ENCODE data around the gene GABRR1. TPM values are rescaled to one million over a fixed set of nuclear protein-coding genes. Genes with fewer than 3 reads are reported as not detected.
"Not testable (repeated sequence)": the region's sequence is repeated elsewhere in the genome, so short reads cannot be mapped to it uniquely, and the experiment has no call there.

GABRR1 gene
- total RNA-seq, 5 donors from 2014 or later (not counting 1 experiment from before 2014, with no cell fraction given) = not detected

DNA sequence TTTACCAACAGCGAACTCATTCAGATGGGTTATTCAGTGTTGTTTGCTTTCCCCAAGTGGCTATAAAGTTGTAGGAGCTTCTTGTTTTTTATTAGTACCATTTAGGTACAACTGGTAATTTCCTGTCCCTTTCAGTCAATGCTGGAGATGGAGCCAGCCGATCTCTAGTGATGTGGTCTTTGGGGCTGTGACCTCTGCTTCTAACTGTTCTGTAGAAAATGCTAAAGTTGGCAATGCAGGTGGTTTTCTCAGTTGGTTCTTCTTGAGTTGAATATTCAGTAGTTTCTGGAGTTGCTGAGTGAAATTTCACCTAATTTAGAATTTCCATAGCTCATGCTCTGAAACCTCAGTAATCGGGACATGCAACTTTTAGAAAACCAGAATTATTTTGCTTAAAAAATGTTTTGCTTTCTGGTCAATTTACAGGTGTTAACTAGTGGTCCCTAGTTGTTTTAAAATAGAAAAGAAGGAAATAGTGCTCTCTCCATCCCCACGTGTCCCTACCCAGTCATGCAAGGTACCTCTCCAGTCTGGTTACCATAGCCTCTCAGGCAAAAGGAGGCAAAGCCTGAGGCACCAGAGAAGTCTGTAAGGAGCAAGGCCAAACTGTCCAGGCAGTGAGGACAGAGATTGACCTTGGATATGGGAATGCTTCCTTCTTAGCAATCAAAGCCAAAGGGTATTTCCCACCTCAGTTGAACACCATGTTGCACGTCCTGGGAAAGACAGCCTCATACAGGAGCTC lies 27.3 kb upstream of the GABRR1 start:
- no peaks in the 10 kb centered on the region for H3K36me3 Mint-ChIP-seq
- WGBS (ENCODE audit: insufficient coverage) = 0% methylated on average over 1 of the region's 5 CpGs
- H3K36me3 ChIP-seq (ENCODE audit: control insufficient read depth in 2 of 2, extremely low read depth in 1 of 2, insufficient read depth in 1 of 2, low read length in 1 of 2) = no peaks in the 10 kb centered on the region
- H3K9me3 ChIP-seq = no peaks in the 10 kb centered on the region
- no peaks in the 10 kb centered on the region for H3K9me3 Mint-ChIP-seq
- no peak overlapping the region for H3K27ac ChIP-seq (ENCODE audit: low read length)
- H3K4me3 Mint-ChIP-seq = no peak overlapping the region
- POLR2A ChIA-PET = no interaction called here
- peaks cover 0 to 2% of the 10 kb centered on the region in 2 experiments for H3K4me1 ChIP-seq (ENCODE audit: control insufficient read depth in 1 of 2, extremely low read depth in 1 of 2, insufficient read depth in 2 of 2, low read length in 2 of 2)
- CTCF ChIA-PET = interaction anchor here (0.6 to 1.9 kb wide), 6 partner anchors 9 to 262 kb away, joined by 3 to 13 read pairs (median 4); no protein-coding TSS in a partner anchor
- H3K4me3 ChIP-seq (ENCODE audit: control insufficient read depth in 1 of 2, extremely low read depth in 1 of 2, low read length in 1 of 2) = no peak overlapping the region
- H3K27ac Mint-ChIP-seq = no peak overlapping the region
- peaks cover 11 to 18% (median 13%) of the 10 kb centered on the region in 3 donors for H3K4me1 Mint-ChIP-seq
- H3K27me3 ChIP-seq (replicated peaks in 1 of 2; ENCODE audit: control insufficient read depth in 2 of 2, extremely low read depth in 1 of 2, insufficient read depth in 2 of 2, low read length in 1 of 2) = no peaks in the 10 kb centered on the region
- DNase-seq (no peak), ATAC-seq (replicated peaks in 1 of 4) (no peak)
- H3K27me3 Mint-ChIP-seq = peaks cover 0 to 11% of the 10 kb centered on the region in 2 donors

DNA sequence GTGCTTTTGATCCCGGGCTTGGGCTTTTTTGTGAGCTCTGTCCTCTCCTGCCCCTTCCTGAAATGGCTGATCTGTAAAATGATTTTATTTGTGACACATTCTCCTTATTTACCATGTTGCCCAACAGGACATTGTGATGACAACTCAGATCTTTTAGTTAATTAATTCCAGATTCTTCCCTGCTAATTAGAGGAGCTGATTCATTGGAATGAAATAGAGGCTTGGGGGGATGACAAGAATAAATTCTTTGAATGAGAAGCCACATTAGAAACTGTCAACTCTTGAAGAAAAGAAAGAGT lies 26.1 kb upstream of the GABRR1 start:
- POLR2A ChIA-PET = interaction anchor here in 1 of 2 donors (0.6 kb wide), 1 partner anchor 145 kb away, joined by 3 read pairs; no protein-coding TSS in a partner anchor
- WGBS (ENCODE audit: insufficient coverage) = no CpG with 5 or more reads among the region's 1 CpG

DNA sequence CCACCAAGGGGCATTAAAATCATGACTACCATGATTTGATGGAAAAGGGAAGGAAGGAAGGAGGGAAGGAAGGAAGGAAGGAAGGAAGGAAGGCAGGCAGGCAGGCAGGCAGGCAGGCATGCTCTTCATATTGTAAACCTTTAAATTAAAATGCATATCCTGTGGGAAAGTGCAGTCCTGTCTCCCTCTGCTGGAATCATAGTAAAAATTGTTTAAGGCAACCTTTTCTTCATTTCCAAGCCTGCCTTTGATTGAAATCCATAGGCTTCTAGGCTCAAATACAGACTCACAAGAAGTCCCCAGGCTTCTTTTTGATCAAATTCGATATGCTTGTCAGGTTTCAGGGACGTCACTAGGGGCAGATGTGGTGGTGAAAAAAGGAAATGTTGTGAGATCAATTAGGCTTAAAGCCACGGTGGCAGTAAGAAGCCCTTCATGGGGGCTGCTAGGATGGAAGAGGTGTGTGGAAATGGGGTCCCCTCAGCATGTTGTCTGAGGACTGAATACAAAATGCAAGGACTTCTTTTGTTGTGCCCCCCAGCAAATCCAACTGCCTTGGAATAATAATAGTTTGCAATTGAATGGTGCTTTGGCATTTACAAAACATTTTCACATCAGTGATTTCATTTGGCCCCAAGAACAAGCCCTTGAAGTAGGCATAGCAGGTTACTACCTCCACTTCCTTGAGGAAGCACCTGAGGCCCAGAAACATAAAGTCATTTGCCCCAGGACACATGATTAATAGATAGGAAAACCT lies 25.6 kb upstream of the GABRR1 start:
- no peak overlapping the region for H3K4me3 ChIP-seq (ENCODE audit: control insufficient read depth in 1 of 2, extremely low read depth in 1 of 2, low read length in 1 of 2)
- H3K4me3 Mint-ChIP-seq = no peak overlapping the region
- H3K36me3 Mint-ChIP-seq = no peaks in the 10 kb centered on the region
- H3K27ac Mint-ChIP-seq = no peak overlapping the region
- H3K27me3 ChIP-seq (replicated peaks in 1 of 2; ENCODE audit: control insufficient read depth in 2 of 2, extremely low read depth in 1 of 2, insufficient read depth in 2 of 2, low read length in 1 of 2) = peaks cover 0 to under 1% of the 10 kb centered on the region in 2 experiments
- H3K9me3 Mint-ChIP-seq = no peaks in the 10 kb centered on the region
- no peak overlapping the region for H3K27ac ChIP-seq (ENCODE audit: low read length)
- H3K4me1 Mint-ChIP-seq = peaks cover 16 to 24% (median 20%) of the 10 kb centered on the region in 3 donors
- peak in 2 of 35 experiments; percentile 11 to 49 for DNase-seq
- H3K27me3 Mint-ChIP-seq = peaks cover 0 to 15% of the 10 kb centered on the region in 2 donors
- ChIA-PET POLR2A (interaction anchor here in 1 of 2 donors (0.6 kb wide), 1 partner anchor 1685 kb away, joined by 3 read pairs; no protein-coding TSS in a partner anchor), CTCF (interaction anchor here (1.1 to 2.5 kb wide), 3 partner anchors 260 kb away, joined by 7 to 20 read pairs (median 13); no protein-coding TSS in a partner anchor)
- WGBS (ENCODE audit: insufficient coverage) = 40% methylated on average over 1 of the region's 3 CpGs
- H3K4me1 ChIP-seq (ENCODE audit: control insufficient read depth in 1 of 2, extremely low read depth in 1 of 2, insufficient read depth in 2 of 2, low read length in 2 of 2) = peaks cover 0 to 10% of the 10 kb centered on the region in 2 experiments
- no peaks in the 10 kb centered on the region for H3K36me3 ChIP-seq (ENCODE audit: control insufficient read depth in 2 of 2, extremely low read depth in 1 of 2, insufficient read depth in 1 of 2, low read length in 1 of 2)
- ATAC-seq (replicated peaks in 1 of 4) = peak in 2 of 4 experiments; percentile 33 to 54
- H3K9me3 ChIP-seq = no peaks in the 10 kb centered on the region

More for the DNA sequence above, 26.1 kb upstream of the GABRR1 start:
- no peak for ATAC-seq (replicated peaks in 1 of 4)
- H3K27me3 Mint-ChIP-seq = peaks cover 0 to 10% of the 10 kb centered on the region in 2 donors
- H3K36me3 Mint-ChIP-seq = no peaks in the 10 kb centered on the region
- peaks cover 16 to 24% (median 20%) of the 10 kb centered on the region in 3 donors for H3K4me1 Mint-ChIP-seq
- Histone ChIP-seq H3K9me3 (no peaks in the 10 kb centered on the region), H3K4me3 (ENCODE audit: control insufficient read depth in 1 of 2, extremely low read depth in 1 of 2, low read length in 1 of 2) (no peak overlapping the region), H3K27ac (ENCODE audit: low read length) (no peak overlapping the region), H3K27me3 (replicated peaks in 1 of 2; ENCODE audit: control insufficient read depth in 2 of 2, extremely low read depth in 1 of 2, insufficient read depth in 2 of 2, low read length in 1 of 2) (no peaks in the 10 kb centered on the region), H3K4me1 (ENCODE audit: control insufficient read depth in 1 of 2, extremely low read depth in 1 of 2, insufficient read depth in 2 of 2, low read length in 2 of 2) (peaks cover 0 to 10% of the 10 kb centered on the region in 2 experiments), H3K36me3 (ENCODE audit: control insufficient read depth in 2 of 2, extremely low read depth in 1 of 2, insufficient read depth in 1 of 2, low read length in 1 of 2) (no peaks in the 10 kb centered on the region)
- no peak overlapping the region for H3K27ac Mint-ChIP-seq
- no peak for DNase-seq
- no peak overlapping the region for H3K4me3 Mint-ChIP-seq
- no peaks in the 10 kb centered on the region for H3K9me3 Mint-ChIP-seq
- CTCF ChIA-PET = interaction anchor here (0.8 to 1.9 kb wide), 3 partner anchors 250 to 261 kb away, joined by 3 to 13 read pairs (median 7); no protein-coding TSS in a partner anchor

DNA sequence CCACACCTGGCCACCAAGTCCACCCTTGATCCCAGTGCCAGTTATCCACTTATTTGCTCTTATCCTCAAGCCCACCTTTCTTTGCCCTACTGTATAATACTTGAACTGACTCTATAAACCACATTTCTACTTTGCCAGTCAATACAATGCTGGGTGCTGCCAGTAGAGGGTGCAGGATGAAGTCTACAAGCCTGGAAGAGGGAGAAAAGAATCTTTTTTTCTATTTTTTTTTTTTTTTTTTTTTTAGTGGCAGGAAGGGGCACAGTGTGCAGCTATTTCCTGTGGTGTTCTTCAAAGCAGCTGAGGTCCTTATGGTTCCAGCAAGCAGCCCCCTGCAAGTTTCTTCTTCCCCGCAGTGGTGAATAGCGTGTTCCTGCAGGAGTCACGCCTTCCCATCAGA lies 22.2 kb upstream of the GABRR1 start:
- CTCF ChIA-PET = interaction anchor here (0.6 to 1.1 kb wide), 4 partner anchors 26 to 1735 kb away, joined by 4 to 8 read pairs (median 4); no protein-coding TSS in a partner anchor
- Mint-ChIP-seq H3K27ac (no peak overlapping the region), H3K36me3 (peaks cover 9% of the 10 kb centered on the region), H3K9me3 (no peaks in the 10 kb centered on the region), H3K4me3 (peak overlapping the region in 1 of 3 donors; percentile 0), H3K4me1 (peaks cover 16 to 24% (median 20%) of the 10 kb centered on the region in 3 donors), H3K27me3 (peaks cover 11 to 30% of the 10 kb centered on the region in 2 donors)
- peaks cover 0 to 10% of the 10 kb centered on the region in 2 experiments for H3K4me1 ChIP-seq (ENCODE audit: control insufficient read depth in 1 of 2, extremely low read depth in 1 of 2, insufficient read depth in 2 of 2, low read length in 2 of 2)
- peaks cover 0 to 17% of the 10 kb centered on the region in 2 experiments for H3K27me3 ChIP-seq (replicated peaks in 1 of 2; ENCODE audit: control insufficient read depth in 2 of 2, extremely low read depth in 1 of 2, insufficient read depth in 2 of 2, low read length in 1 of 2)
- 21% methylated on average over 2 of the region's 3 CpGs for WGBS (ENCODE audit: insufficient coverage)
- POLR2A ChIA-PET = no interaction called here
- H3K27ac ChIP-seq (ENCODE audit: low read length) = no peak overlapping the region
- ATAC-seq (replicated peaks in 1 of 4) = peak; percentile 23 to 79 (median 50)
- H3K9me3 ChIP-seq = no peaks in the 10 kb centered on the region
- H3K36me3 ChIP-seq (ENCODE audit: control insufficient read depth in 2 of 2, extremely low read depth in 1 of 2, insufficient read depth in 1 of 2, low read length in 1 of 2) = no peaks in the 10 kb centered on the region
- DNase-seq = peak in 29 of 35 experiments; percentile 8 to 50 (median 25)
- no peak overlapping the region for H3K4me3 ChIP-seq (ENCODE audit: control insufficient read depth in 1 of 2, extremely low read depth in 1 of 2, low read length in 1 of 2)

DNA sequence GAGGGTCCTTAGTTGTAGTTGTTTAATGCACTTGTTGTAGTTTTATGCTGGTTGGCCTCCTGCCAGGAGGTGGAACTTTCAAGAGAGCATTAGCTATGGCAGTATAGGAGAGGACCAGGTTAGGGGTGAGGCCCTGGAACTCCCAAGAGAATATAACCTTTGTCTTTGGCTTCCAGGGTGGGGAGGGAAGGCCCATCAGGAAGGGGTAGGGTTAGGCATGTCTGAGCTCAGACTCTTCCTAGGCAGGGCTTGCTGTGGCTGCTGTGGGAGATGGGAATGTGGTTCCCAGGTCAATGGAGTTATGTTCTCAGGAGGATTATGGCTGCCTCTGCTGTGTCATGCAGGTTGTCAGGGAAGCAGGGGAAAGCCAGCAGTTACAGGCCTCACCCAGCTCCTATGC lies 20.0 kb upstream of the GABRR1 start:
- H3K9me3 Mint-ChIP-seq = no peaks in the 10 kb centered on the region
- Histone ChIP-seq H3K9me3 (no peaks in the 10 kb centered on the region), H3K27me3 (replicated peaks in 1 of 2; ENCODE audit: control insufficient read depth in 2 of 2, extremely low read depth in 1 of 2, insufficient read depth in 2 of 2, low read length in 1 of 2) (peaks cover 0 to 24% of the 10 kb centered on the region in 2 experiments), H3K4me3 (ENCODE audit: control insufficient read depth in 1 of 2, extremely low read depth in 1 of 2, low read length in 1 of 2) (no peak overlapping the region), H3K27ac (ENCODE audit: low read length) (no peak overlapping the region), H3K36me3 (ENCODE audit: control insufficient read depth in 2 of 2, extremely low read depth in 1 of 2, insufficient read depth in 1 of 2, low read length in 1 of 2) (no peaks in the 10 kb centered on the region), H3K4me1 (ENCODE audit: control insufficient read depth in 1 of 2, extremely low read depth in 1 of 2, insufficient read depth in 2 of 2, low read length in 2 of 2) (peaks cover 4 to 10% of the 10 kb centered on the region in 2 experiments)
- DNase-seq (no peak), ATAC-seq (replicated peaks in 1 of 4) (no peak)
- peaks cover 22 to 39% of the 10 kb centered on the region in 2 donors for H3K27me3 Mint-ChIP-seq
- H3K36me3 Mint-ChIP-seq = peaks cover 9% of the 10 kb centered on the region
- H3K4me3 Mint-ChIP-seq = no peak overlapping the region
- no peak overlapping the region for H3K27ac Mint-ChIP-seq
- ChIA-PET CTCF (interaction anchor here (0.5 to 0.6 kb wide), 2 partner anchors 262 to 1410 kb away, joined by 3 read pairs; no protein-coding TSS in a partner anchor), POLR2A (no interaction called here)
- H3K4me1 Mint-ChIP-seq = peaks cover 19 to 25% (median 22%) of the 10 kb centered on the region in 3 donors

DNA sequence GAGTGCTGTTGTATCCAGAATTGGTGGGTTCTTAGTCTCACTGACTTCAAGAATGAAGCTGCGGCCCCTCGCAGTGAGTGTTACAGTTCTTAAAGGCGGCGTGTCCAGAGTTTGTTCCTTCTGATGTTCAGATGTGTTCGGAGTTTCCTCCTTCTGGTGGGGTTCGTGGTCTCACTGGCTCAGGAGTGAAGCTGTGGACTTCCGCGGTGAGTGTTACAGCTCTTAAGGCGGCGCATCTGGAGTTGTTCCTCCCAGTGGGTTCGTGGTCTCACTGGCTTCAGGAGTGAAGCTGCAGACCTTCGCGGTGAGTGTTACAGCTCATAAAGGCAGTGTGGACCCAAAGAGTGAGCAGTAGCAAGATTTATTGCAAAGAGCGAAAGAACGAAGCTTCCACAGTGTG lies 16.4 kb upstream of the GABRR1 start:
- POLR2A ChIA-PET; H3K9me3 Mint-ChIP-seq; H3K9me3 ChIP-seq; H3K27ac ChIP-seq (ENCODE audit: low read length); DNase-seq; H3K27ac Mint-ChIP-seq; H3K4me1 ChIP-seq (ENCODE audit: control insufficient read depth in 1 of 2, extremely low read depth in 1 of 2, insufficient read depth in 2 of 2, low read length in 2 of 2); ATAC-seq (replicated peaks in 1 of 4); H3K36me3 ChIP-seq (ENCODE audit: control insufficient read depth in 2 of 2, extremely low read depth in 1 of 2, insufficient read depth in 1 of 2, low read length in 1 of 2); H3K4me1 Mint-ChIP-seq: not testable (repeated sequence)
- peaks cover 12% of the 10 kb centered on the region for H3K36me3 Mint-ChIP-seq
- Histone ChIP-seq H3K4me3 (ENCODE audit: control insufficient read depth in 1 of 2, extremely low read depth in 1 of 2, low read length in 1 of 2) (peak overlapping the region in 1 of 2 donors; percentile 59), H3K27me3 (replicated peaks in 1 of 2; ENCODE audit: control insufficient read depth in 2 of 2, extremely low read depth in 1 of 2, insufficient read depth in 2 of 2, low read length in 1 of 2) (peaks cover 0 to 24% of the 10 kb centered on the region in 2 experiments)
- WGBS (ENCODE audit: insufficient coverage) = 71% methylated on average over 2 of the region's 15 CpGs
- peaks cover 22 to 49% of the 10 kb centered on the region in 2 donors for H3K27me3 Mint-ChIP-seq
- H3K4me3 Mint-ChIP-seq = peak overlapping the region; percentile 64 to 80 (median 69)
- CTCF ChIA-PET = interaction anchor here in 1 of 2 donors (0.6 kb wide), 1 partner anchor 13 kb away, joined by 3 read pairs; no protein-coding TSS in a partner anchor
